HG02763 (cell line): ENCODE results near the gene USP17L17.
"Not testable (repeated sequence)": the region's sequence is repeated elsewhere in the genome, so short reads cannot be mapped to it uniquely, and the experiment has no call there.

Experiments
- ATAC-seq: cut with Tn5 transposase; IDR thresholded peaks from one replicate; pipeline ENCODE4 v1.9.1; 2021; ENCODE audit warnings: mild to moderate bottlenecking, moderate library complexity; ENCODE audit not compliant: unreplicated experiment

Gene USP17L17, protein sequence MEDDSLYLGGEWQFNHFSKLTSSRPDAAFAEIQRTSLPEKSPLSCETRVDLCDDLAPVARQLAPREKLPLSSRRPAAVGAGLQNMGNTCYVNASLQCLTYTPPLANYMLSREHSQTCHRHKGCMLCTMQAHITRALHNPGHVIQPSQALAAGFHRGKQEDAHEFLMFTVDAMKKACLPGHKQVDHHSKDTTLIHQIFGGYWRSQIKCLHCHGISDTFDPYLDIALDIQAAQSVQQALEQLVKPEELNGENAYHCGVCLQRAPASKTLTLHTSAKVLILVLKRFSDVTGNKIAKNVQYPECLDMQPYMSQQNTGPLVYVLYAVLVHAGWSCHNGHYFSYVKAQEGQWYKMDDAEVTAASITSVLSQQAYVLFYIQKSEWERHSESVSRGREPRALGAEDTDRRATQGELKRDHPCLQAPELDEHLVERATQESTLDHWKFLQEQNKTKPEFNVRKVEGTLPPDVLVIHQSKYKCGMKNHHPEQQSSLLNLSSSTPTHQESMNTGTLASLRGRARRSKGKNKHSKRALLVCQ

DNA sequence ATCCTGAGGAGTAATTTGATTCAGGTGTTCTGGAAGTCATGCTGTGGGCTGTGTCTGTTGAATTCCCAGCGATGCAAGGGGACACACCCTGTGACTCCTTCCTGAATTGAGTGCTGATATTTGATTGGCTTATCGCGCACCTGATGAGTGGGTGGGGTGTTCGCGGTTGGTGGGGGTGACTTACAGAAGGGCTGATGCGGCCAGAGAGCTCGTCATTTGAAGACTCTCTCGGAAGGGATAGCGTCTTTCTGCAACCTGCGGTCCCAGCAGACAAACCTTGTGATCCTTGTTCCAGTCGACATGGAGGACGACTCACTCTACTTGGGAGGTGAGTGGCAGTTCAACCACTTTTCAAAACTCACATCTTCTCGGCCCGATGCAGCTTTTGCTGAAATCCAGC is at the start of gene USP17L17:
TSS of gene USP17L17 (plus strand) at position 301 of the 400 bp plus-strand sequence. CDS start at position 301, 0 bp downstream.
- not testable (repeated sequence) for ATAC-seq

DNA sequence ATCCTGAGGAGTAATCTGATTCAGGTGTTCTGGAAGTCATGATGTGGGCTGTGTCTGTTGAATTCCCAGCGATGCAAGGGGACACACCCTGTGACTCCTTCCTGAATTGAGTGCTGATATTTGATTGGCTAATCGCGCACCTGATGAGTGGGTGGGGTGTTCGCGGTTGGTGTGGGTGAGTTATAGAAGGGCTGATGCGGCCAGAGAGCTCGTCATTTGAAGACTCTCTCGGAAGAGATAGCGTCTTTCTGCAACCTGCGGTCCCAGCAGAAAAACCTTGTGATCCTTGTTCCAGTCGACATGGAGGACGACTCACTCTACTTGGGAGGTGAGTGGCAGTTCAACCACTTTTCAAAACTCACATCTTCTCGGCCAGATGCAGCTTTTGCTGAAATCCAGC is 33.3 kb upstream of the USP17L17 start, which contains the start of gene USP17L10:
TSS of gene USP17L10 (plus strand) at position 301 of the 400 bp plus-strand sequence. CDS start at position 301, 0 bp downstream.
- ATAC-seq, result not testable (repeated sequence)

DNA sequence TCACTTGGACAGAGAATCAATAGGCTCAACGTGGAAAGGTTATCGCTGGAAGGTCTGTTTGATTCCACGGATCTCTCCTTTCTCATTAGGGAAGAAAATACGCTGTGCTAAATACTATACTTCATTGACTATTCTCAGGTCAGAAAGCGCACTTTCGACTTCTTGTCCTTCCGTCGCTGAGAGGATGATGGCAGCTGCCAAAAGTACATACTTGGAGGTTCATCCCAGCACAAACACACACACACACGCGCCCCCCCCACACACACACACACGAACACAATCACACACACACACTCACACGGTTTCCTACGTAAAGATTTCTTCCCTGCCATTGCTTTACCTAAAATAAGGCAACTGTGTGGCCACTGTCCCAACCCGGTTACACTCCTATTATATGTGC is 29.0 kb upstream of the USP17L17 start:
- ATAC-seq, result not testable (repeated sequence)

DNA sequence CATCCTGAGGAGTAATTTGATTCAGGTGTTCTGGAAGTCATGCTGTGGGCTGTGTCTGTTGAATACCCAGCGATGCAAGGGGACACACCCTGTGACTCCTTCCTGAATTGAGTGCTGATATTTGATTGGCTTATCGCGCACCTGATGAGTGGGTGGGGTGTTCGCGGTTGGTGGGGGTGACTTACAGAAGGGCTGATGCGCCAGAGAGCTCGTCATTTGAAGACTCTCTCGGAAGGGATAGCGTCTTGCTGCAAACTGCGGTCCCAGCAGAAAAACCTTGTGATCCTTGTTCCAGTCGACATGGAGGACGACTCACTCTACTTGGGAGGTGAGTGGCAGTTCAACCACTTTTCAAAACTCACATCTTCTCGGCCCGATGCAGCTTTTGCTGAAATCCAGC is 28.6 kb upstream of the USP17L17 start, which contains the start of gene USP17L11:
TSS of gene USP17L11 (plus strand) at position 301 of the 400 bp plus-strand sequence. CDS start at position 301, 0 bp downstream.
- ATAC-seq, result not testable (repeated sequence)

DNA sequence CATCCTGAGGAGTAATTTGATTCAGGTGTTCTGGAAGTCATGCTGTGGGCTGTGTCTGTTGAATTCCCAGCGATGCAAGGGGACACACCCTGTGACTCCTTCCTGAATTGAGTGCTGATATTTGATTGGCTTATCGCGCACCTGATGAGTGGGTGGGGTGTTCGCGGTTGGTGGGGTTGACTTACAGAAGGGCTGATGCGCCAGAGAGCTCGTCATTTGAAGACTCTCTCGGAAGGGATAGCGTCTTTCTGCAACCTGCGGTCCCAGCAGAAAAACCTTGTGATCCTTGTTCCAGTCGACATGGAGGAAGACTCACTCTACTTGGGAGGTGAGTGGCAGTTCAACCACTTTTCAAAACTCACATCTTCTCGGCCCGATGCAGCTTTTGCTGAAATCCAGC is 23.8 kb upstream of the USP17L17 start, which contains the start of gene USP17L12:
TSS of gene USP17L12 (plus strand) at position 301 of the 400 bp plus-strand sequence. CDS start at position 301, 0 bp downstream.
- not testable (repeated sequence) for ATAC-seq

DNA sequence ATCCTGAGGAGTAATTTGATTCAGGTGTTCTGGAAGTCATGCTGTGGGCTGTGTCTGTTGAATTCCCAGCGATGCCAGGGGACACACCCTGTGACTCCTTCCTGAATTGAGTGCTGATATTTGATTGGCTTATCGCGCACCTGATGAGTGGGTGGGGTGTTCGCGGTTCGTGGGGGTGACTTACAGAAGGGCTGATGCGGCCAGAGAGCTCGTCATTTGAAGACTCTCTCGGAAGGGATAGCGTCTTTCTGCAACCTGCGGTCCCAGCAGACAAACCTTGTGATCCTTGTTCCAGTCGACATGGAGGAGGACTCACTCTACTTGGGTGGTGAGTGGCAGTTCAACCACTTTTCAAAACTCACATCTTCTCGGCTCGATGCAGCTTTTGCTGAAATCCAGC is 19.1 kb upstream of the USP17L17 start, which contains the start of gene USP17L13:
TSS of gene USP17L13 (plus strand) at position 301 of the 400 bp plus-strand sequence. CDS start at position 301, 0 bp downstream.
- not testable (repeated sequence) for ATAC-seq

DNA sequence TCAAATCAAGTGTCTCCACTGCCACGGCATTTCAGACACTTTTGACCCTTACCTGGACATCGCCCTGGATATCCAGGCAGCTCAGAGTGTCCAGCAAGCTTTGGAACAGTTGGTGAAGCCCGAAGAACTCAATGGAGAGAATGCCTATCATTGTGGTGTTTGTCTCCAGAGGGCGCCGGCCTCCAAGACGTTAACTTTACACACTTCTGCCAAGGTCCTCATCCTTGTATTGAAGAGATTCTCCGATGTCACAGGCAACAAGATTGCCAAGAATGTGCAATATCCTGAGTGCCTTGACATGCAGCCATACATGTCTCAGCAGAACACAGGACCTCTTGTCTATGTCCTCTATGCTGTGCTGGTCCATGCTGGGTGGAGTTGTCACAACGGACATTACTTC is 13.4 kb upstream of the USP17L17 start:
- not testable (repeated sequence) for ATAC-seq

DNA sequence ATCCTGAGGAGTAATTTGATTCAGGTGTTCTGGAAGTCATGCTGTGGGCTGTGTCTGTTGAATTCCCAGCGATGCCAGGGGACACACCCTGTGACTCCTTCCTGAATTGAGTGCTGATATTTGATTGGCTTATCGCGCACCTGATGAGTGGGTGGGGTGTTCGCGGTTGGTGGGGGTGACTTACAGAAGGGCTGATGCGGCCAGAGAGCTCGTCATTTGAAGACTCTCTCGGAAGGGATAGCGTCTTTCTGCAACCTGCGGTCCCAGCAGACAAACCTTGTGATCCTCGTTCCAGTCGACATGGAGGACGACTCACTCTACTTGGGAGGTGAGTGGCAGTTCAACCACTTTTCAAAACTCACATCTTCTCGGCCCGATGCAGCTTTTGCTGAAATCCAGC is 9.6 kb upstream of the USP17L17 start, which contains the start of gene USP17L15:
TSS of gene USP17L15 (plus strand) at position 301 of the 400 bp plus-strand sequence. CDS start at position 301, 0 bp downstream.
- ATAC-seq, result not testable (repeated sequence)

DNA sequence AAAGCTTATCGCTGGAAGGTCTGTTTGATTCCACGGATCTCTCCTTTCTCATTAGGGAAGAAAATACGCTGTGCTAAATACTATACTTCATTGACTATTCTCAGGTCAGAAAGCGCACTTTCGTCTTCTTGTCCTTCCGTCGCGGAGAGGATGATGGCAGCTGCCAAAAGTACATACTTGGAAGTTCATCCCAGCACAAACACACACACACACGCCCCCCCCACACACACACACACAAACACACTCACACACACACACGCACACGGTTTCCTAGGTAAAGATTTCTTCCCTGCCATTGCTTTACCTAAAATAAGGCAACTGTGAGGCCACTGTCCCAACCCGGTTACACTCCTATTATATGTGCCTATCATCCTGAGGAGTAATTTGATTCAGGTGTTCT is 5.2 kb upstream of the USP17L17 start:
- not testable (repeated sequence) for ATAC-seq

DNA sequence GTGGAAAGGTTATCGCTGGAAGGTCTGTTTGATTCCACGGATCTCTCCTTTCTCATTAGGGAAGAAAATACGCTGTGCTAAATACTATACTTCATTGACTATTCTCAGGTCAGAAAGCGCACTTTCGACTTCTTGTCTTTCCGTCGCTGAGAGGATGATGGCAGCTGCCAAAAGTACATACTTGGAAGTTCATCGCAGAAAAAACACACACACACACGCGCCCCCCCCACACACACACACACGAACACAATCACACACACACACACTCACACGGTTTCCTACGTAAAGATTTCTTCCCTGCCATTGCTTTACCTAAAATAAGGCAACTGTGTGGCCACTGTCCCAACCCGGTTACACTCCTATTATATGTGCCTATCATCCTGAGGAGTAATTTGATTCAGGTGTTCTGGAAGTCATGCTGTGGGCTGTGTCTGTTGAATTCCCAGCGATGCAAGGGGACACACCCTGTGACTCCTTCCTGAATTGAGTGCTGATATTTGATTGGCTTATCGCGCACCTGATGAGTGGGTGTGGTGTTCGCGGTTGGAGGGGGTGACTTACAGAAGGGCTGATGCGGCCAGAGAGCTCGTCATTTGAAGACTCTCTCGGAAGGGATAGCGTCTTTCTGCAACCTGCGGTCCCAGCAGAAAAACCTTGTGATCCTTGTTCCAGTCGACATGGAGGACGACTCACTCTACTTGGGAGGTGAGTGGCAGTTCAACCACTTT is 4.4 kb downstream of the USP17L17 start, which contains the start of gene USP17L18:
TSS of gene USP17L18 (plus strand) at position 678 of the 728 bp plus-strand sequence. CDS start at position 678, 0 bp downstream.
- not testable (repeated sequence) for ATAC-seq

DNA sequence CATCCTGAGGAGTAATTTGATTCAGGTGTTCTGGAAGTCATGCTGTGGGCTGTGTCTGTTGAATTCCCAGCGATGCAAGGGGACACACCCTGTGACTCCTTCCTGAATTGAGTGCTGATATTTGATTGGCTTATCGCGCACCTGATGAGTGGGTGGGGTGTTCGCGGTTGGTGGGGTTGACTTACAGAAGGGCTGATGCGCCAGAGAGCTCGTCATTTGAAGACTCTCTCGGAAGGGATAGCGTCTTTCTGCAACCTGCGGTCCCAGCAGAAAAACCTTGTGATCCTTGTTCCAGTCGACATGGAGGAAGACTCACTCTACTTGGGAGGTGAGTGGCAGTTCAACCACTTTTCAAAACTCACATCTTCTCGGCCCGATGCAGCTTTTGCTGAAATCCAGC is 9.4 kb downstream of the USP17L17 start, which contains the start of gene USP17L19:
TSS of gene USP17L19 (plus strand) at position 301 of the 400 bp plus-strand sequence. CDS start at position 301, 0 bp downstream.
- not testable (repeated sequence) for ATAC-seq

DNA sequence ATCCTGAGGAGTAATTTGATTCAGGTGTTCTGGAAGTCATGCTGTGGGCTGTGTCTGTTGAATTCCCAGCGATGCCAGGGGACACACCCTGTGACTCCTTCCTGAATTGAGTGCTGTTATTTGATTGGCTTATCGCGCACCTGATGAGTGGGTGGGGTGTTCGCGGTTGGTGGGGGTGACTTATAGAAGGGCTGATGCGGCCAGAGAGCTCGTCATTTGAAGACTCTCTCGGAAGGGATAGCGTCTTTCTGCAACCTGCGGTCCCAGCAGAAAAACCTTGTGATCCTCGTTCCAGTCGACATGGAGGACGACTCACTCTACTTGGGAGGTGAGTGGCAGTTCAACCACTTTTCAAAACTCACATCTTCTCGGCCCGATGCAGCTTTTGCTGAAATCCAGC is 14.1 kb downstream of the USP17L17 start, which contains the start of gene USP17L20:
TSS of gene USP17L20 (plus strand) at position 301 of the 400 bp plus-strand sequence. CDS start at position 301, 0 bp downstream.
- not testable (repeated sequence) for ATAC-seq

DNA sequence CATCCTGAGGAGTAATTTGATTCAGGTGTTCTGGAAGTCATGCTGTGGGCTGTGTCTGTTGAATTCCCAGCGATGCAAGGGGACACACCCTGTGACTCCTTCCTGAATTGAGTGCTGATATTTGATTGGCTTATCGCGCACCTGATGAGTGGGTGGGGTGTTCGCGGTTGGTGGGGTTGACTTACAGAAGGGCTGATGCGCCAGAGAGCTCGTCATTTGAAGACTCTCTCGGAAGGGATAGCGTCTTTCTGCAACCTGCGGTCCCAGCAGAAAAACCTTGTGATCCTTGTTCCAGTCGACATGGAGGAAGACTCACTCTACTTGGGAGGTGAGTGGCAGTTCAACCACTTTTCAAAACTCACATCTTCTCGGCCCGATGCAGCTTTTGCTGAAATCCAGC is 18.9 kb downstream of the USP17L17 start, which contains the start of gene USP17L21:
TSS of gene USP17L21 (plus strand) at position 301 of the 400 bp plus-strand sequence. CDS start at position 301, 0 bp downstream.
- not testable (repeated sequence) for ATAC-seq

DNA sequence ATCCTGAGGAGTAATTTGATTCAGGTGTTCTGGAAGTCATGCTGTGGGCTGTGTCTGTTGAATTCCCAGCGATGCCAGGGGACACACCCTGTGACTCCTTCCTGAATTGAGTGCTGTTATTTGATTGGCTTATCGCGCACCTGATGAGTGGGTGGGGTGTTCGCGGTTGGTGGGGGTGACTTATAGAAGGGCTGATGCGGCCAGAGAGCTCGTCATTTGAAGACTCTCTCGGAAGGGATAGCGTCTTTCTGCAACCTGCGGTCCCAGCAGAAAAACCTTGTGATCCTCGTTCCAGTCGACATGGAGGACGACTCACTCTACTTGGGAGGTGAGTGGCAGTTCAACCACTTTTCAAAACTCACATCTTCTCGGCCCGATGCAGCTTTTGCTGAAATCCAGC is 23.6 kb downstream of the USP17L17 start, which contains the start of gene USP17L22:
TSS of gene USP17L22 (plus strand) at position 301 of the 400 bp plus-strand sequence. CDS start at position 301, 0 bp downstream.
- ATAC-seq, result not testable (repeated sequence)

DNA sequence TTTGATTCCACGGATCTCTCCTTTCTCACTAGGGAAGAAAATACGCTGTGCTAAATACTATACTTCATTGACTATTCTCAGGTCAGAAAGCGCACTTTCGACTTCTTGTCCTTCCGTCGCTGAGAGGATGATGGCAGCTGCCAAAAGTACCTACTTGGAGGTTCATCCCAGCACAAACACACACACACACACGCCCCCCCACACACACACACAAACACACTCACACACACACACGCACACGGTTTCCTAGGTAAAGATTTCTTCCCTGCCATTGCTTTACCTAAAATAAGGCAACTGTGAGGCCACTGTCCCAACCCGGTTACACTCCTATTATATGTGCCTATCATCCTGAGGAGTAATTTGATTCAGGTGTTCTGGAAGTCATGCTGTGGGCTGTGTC is 28.0 kb downstream of the USP17L17 start:
- not testable (repeated sequence) for ATAC-seq
